M059J (cell line): ENCODE data around the gene EIF3A. TPM values are rescaled to one million over a fixed set of nuclear protein-coding genes. Genes with fewer than 3 reads are reported as not detected.
"Not testable (repeated sequence)": the region's sequence is repeated elsewhere in the genome, so short reads cannot be mapped to it uniquely, and the experiment has no call there.

Experiments
- DNase-seq: peaks from one replicate; pipeline ENCODE4 v3.0.0-alpha.2; 2012; ENCODE audit warnings: low read depth
- total RNA-seq: library from RNA; depleted of rRNA; stranded (reverse); fragments of >200 nt; shearing (Covaris generic); gene quantifications from 2 replicates; pipeline ENCODE4 v1.2.3, GENCODE V29; 2014; rRNA removed

The EIF3A gene, protein sequence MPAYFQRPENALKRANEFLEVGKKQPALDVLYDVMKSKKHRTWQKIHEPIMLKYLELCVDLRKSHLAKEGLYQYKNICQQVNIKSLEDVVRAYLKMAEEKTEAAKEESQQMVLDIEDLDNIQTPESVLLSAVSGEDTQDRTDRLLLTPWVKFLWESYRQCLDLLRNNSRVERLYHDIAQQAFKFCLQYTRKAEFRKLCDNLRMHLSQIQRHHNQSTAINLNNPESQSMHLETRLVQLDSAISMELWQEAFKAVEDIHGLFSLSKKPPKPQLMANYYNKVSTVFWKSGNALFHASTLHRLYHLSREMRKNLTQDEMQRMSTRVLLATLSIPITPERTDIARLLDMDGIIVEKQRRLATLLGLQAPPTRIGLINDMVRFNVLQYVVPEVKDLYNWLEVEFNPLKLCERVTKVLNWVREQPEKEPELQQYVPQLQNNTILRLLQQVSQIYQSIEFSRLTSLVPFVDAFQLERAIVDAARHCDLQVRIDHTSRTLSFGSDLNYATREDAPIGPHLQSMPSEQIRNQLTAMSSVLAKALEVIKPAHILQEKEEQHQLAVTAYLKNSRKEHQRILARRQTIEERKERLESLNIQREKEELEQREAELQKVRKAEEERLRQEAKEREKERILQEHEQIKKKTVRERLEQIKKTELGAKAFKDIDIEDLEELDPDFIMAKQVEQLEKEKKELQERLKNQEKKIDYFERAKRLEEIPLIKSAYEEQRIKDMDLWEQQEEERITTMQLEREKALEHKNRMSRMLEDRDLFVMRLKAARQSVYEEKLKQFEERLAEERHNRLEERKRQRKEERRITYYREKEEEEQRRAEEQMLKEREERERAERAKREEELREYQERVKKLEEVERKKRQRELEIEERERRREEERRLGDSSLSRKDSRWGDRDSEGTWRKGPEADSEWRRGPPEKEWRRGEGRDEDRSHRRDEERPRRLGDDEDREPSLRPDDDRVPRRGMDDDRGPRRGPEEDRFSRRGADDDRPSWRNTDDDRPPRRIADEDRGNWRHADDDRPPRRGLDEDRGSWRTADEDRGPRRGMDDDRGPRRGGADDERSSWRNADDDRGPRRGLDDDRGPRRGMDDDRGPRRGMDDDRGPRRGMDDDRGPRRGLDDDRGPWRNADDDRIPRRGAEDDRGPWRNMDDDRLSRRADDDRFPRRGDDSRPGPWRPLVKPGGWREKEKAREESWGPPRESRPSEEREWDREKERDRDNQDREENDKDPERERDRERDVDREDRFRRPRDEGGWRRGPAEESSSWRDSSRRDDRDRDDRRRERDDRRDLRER (N-terminal part only)
- total RNA-seq: 33.0 and 62.4 TPM in 2 replicates

DNA sequence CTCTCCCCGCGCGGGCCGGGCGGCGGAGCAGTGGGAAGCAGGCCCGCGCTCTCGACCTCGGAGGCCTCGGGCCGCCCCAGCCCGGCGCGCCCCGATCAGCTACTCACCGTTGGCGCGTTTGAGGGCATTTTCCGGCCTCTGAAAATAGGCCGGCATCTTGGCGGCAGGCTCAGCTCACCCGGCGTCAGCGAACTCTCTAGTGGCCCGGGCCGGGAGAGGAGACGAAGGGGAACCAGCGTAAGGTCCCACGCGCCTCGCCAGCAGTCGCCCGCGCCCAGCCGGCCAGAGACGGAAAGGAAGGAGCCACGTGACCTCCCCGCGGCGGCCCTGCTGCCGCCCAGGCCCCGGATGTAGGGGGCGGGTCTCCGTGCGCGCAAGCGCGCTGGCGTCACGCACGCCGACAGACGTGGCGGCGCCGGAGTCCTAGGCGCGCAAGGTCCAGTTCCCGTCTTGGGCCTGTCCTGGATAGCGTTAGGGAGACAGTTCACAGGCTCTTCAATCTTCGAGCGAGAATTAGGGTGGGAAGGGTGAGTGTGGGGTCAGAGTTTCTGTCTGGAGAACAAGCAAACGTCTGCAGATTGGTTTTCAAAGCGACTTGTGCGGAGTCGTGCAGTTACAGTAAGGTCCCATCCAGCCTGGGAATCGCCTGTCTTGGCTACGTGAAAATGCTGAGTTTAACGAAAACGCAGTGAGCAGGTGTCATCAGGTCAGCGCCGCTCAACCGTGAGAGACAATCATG is at the start of gene EIF3A:
Gene EIF3A, minus strand, starts transcription at position 297 of the 739 bp plus-strand sequence. Its CDS starts 141 bp downstream, at position 156.
- DNase-seq: peak; percentile 85

DNA sequence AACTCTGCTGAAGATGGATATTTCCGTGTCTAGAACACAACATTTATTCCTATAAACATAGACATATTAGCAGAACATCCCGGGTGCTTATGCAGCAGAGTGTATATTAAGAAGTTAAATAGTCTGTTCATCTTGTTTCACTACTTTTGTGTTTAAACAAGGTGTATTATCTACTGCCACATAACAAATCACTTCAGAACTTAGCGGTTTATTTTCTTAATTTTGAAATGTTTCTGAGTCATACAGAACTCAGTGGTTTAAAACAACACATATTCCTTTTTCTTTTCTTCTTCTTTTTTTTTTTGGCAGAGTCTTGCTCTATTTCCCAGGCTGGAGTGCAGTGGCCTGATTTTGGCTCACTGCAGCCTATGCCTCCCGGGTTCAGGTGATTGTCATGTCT is 49.1 kb upstream of the EIF3A start:
- no peak for DNase-seq

DNA sequence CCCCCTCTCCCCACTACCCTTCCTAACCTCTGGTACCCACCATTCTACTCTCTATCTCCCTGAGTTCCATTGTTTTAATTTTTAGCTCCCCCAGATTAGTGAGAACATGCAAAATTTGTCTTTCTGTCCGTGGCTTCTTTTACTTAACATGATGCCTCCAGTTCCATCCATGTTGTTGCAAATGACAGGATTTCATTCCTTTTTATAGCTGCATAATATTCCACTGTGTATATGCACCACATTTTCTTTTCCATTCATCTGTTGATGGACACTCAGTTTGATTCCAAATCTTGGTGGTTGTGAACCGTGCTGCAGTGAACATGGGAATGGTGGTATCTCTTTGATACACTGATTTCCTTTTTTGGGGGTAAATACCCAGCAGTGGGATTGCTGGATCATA is 45.3 kb upstream of the EIF3A start:
- no peak for DNase-seq

DNA sequence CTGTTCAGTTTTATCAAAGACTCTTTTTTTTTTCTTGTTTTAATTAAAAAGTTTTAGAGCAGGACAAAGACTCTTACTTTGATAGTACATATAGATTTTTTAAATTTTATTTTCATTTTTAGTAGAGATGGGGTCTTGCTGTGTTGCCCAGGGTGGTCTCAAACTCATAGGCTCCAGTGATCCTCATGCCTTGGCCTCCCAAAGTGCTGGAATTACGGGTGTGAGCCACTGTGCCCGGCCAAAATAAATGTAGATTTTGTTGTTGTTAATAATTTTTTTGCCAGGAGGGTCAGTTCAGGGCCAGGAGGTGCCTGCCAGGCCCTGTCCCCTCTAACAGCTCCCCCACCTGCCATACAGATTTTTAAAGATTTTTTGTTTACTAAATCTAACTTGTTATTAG is 40.3 kb upstream of the EIF3A start:
- DNase-seq: no peak

DNA sequence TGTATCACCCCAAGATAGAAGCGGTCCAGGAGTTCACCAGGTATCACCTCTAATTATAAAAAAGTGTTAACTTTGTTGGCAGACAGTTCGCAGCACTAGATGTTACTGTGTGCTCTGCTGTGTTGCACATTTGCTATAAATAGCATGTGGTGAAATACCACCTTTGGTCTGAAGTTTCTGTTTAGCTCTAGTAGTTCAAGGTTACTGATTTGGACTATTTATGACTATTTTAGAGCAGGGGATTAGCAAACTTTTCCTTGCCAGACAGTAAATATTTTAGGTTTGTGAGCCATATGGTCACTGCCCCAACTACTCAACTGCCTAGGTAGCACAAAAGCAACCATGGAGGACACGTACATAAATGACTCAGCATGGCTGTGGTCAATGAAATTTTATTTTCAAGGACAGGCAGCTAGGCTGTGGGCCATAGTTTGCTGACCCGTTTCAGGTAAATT is 39.8 kb upstream of the EIF3A start:
- peak; percentile 84 for DNase-seq

DNA sequence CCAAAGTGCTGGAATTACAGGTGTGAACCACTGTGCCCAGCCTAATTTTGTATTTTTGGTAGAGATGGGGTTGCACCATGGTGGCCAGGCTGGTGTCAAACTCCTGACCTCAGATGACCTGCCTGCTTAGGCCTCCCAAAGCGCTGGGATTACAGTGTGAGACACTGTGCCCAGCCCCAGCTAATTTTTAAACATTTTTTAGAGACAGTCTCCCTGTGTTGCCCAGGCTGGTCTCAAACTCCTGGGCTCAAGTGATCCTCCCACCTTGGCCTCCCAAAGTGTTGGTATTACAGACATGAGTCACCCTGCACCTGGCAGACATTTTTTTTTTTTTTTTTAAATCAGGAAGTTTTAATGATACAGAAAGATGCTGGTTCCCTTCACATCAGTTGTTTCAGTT is 38.8 kb upstream of the EIF3A start:
- no peak for DNase-seq

DNA sequence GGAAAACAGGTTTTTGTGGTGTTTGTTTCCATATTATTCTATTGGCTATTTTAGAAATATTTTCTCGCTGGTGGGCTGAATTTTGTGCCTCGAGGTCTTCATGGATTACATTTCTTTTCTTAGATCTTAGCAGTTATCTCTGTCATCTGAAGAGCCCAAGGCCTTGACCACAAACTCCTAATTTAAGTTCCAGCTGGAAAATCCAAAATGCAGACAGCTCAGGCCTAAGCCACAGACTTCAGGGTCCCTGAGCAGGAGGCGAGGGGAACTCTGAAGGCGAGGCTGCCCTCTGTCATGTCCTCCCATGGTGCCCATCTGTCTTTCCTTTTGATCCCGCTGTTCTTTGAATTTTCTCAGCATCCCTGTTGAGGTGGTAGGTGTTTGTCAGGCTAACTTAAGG is 37.6 kb upstream of the EIF3A start:
- DNase-seq: no peak

DNA sequence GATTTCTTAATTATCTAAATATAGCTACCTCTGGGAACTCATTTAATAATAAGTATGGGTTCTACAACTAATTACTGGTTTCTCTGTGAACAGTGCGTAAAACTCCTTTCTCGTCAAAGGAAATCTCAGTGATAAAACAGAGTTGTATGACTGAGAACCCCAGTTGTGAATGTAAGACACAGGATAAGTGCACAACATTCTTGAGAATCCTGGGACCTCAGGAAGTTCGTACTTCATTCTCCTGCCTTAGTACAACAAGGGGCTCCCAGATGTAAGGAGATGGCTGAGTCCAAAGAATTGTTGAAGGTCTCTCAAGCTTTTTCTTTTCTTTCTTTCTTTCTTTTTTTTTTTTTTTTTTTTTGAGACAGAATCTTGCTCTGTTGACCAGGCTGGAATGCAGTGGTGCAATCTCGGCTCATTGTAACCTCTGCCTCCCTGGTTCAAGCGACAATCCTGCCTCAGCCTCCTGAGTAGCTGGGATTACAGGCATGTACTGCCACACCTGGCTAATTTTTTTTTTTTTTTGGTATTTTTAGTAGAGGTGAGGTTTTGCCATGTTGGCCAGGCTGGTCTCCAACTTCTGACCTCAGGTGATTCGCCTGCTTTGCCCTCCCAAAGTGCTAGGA is 35.8 kb upstream of the EIF3A start:
- DNase-seq: no peak

DNA sequence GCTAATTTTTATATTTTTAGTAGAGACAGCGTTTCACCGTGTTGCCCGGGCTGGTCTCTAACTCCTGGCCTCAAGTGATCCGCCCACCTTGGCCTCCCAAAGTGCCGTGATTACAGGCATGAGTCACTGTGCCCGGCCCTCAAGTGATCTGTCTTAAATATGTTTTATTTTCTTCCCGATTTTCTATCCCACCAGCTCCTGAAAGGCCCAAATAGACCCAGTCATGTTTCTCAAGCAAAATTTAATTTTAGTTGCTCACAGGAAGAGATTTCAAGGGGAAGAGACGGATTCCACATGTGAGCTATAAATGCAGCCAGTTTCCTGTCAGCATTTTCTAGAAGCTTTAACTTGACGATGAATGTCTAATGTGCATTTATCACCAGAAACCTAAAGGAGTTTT is 35.3 kb upstream of the EIF3A start:
- no peak for DNase-seq

DNA sequence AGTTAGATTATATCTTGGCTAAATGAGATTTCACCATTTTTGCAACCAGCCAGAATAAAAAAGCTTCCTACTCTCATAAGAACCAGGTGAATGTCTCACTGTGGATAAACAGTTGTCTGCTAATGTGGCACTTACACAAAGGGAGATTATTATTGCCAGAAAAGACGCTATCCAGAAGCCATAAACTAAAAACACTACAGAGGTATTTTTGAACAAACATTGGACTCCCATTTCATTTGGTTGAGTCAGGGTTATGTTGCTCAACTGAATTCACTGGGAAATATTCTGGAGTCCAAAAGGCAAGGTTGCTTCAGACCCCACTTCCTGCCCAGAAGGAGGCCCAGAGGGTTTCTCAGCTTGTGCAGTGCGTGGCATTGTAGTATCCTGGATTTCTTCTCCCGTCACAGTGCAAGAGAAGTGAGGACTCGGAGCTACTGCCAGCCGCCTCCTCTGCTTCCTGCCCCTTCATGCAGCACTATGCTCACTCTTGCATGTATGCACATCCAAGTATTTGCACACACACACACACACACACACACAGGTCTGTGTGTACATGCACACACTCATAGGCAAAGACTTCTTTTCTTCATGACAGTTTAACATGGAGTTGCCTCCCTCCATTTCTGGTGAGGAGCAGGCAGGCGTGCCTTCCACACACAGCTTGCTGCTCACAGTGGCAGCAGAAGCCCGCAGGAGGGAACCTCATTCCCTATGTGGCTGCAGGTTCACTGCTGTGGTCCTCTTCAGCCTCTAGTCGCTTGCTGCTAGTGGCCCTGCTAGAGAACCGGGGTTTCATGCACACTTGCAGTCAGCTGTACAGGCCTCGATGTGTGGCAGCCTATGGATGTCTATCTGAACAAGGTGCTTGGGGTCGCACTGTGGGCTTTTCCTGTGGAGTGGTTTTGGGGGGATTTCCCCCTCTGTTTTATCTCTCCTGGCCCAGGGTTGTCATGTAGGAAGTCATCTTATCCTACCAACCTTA is 33.4 kb upstream of the EIF3A start:
- peak; percentile 42 for DNase-seq

DNA sequence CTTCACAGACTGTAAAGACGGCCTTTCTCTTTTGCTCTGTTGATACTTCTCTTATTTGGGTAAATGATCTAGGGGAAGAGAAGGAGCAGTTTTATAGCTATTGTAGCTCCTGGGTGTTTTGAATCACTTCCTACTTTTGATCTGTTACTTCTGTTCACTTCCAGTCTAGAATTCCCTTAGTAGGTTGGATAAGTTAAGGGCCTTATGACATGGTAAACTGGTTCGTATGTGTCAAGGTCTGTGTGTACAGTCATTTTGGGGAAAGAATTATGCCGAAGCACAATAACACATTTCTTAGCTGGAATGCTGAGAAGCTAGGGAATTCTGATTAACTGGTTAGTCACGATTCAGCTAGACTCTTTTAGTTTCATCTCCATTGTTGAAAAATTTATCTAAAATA is 31.4 kb upstream of the EIF3A start:
- DNase-seq: no peak

DNA sequence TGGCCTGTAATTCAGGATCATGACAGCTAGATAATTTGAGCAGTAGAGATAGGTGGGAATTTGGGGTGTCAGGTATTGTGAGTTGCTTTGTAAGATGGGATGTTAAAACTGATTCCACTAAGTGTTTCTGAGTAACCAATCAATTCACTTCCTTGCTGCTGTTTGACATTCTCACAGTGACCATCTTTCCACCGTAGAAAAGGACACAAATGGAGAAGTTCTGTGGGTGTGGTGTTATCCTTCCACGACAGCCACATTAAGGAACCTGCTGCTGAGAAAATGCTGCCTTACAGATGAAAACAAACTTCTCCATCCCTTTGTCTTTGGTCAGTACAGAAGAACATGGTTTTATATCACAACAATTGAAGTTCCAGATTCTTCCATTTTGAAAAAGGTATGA is 27.2 kb upstream of the EIF3A start:
- DNase-seq: not testable (repeated sequence)

DNA sequence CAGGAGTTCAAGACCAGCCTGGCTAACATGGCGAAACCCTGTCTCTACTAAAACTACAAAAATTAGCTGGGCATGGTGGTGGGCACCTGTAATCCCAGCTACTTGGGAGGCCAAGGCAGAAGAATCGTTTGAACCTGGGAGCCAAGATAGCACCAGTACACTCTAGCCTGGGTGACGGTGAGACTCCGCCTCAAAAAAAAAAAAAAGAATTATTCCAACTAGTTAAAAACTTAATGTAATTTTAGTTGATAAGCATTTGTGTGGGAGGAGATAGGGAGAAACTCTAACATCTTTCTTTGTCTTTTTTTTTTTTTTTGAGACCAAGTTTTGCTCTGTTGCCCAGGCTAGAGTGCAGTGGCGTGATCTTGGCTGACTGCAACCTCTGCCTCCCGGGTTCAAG is 26.5 kb upstream of the EIF3A start:
- not testable (repeated sequence) for DNase-seq

DNA sequence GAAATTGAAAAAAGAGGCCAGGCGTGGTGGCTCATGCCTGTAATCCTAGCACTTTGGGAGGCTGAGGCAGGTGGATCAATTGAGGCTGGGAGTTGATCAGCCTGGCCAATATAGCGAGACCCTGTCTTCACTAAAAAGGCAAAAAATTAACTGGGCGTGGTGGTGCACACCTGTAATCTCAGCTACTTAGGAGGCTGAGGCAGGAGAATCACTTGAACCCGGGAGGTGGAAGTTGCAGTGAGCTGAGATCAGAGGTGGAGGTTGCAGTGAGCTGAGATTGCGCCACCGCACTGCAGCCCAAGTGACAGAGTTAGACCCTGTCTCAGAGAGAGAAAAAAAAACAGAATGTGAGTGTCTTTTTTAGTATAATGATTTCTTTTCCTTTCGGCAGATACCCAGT is 25.3 kb upstream of the EIF3A start:
- DNase-seq: not testable (repeated sequence)

DNA sequence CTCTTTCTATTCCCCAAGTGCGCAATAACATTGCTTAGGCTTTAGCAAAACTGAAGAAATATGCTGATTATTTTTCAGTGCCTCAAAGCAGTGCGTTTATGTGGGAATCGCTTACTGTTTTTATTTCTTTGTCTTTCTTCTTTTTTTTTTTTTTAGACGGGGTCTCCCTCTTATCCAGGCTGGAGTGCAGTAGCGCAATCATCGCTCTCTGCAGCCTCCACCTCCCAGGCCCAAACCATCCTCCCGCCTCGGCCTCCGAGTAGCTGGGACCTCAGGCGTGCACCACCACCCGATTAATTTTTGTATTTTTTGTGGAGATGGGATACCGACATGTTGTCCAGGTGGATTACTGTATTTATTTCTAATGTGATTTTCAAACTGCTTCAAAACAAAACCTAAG is 24.5 kb upstream of the EIF3A start:
- no peak for DNase-seq

DNA sequence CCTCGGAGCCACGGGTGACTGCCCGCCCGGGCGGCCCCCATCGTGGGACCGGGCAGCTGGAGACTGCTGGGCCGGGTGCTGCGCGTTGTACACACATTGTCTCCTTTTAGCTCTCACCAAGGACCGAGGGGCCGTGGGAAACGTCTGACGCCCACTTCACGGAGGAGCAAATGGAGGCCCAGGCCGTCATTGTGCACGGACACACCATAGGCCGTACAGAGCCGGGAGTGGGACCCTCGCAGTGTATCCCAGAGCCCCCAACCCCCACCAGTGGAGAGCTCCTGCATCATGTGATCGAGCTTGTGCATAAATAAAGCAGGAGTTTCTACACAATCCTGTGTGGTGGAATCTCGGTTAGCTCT is 24.0 kb upstream of the EIF3A start:
- DNase-seq: no peak

DNA sequence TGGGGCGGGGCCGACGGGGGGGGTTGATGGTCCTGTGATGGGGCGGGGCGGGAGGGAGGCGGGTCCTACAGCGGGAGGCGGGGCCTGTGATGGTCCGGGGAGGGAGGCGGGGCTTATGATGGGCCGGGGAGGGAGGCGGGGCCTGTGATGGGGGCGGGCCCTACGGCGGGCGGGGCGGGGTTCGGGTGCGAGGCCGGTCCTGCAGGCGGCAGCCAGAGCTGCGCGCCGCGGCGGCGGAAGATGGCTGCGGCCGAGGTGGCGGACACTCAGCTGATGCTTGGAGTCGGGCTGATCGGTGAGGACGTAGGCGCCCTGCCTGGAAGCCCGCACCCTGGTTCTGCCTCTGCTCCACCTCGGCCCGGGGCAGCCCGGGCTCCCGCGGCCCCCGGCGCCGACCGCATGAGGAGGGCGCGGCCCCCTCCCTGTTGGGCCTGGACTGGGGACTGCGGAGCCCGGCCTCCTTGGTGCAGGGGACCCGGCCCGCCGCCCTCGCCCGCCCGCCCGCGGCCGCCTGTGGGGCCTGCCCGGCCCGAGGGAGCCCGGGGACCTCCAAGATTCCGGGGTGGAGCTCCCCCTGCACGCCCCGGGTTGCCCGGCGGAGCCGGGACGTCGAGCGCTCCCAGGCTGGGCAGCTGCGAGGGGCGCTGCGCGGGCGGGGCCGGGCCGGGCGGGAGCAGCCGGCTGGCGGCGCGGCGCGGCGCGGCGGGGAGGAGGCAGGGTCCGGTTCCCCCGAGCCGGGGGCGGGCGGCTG is 23.5 kb upstream of the EIF3A start, which contains the start of gene DENND10:
Gene DENND10, plus strand, starts transcription at position 211 of the 751 bp plus-strand sequence. Its CDS starts 30 bp downstream, at position 241.
- peak; percentile 53 for DNase-seq

DNA sequence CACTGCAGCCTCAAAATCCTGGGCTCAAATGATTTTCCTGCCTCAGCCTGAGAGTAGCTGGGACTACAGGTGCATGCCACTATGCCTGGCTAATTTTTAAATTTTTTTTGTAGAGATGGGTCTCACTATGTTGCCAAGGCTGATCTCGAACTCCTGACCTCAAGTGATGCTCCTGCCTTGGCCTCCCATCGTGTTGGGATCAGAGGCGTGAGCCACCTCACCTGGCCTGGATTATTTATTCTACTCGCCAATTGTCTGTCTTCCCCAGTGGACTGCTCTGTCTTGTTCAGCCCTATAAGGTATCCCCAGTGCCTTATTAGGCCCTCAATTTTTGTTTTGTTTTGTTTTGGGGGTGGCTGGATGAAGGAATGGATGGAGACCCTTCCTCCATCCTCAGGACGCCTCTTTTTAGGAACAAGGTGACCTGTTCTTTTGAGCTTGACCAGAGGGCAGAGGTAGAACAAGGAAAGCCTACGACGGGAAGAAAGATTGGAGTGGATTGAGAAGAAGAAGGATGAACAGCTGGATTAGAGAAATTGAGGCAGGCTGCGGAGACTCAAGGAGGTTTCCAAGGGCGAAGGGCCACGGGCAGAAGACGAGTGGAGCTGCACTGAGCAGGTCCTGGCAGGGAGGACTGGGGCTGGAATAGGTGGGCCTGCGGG is 22.8 kb upstream of the EIF3A start:
- DNase-seq: no peak
